IMR-90 (cell line): Measurements from ENCODE around the gene CETN2. TPM values are rescaled to one million over a fixed set of nuclear protein-coding genes. Genes with fewer than 3 reads are reported as not detected.

Experiments
- ATAC-seq: fragments of 200-7000 bp; cut with Tn5 transposase; 2 replicates; pipeline ENCODE4 v1.9.1; 2020; ENCODE audit warnings: low read depth, mild to moderate bottlenecking, moderate library complexity
- BruUV-seq: library from RNA; stranded (reverse); fragments of 400-500 nt; replicated peaks from 2 replicates; lab custom pipeline; 2021; lab: Mats Ljungman, UMichigan
- CTCF ChIA-PET: fragments of 300-600 bp; formaldehyde crosslinking; extraction: SDS; loops from one replicate; lab custom pipeline; 2021; ENCODE audit warnings: antibody characterized with exemption; lab: Yijun Ruan, JAX
- POLR2A ChIA-PET: fragments of 300-600 bp; sonication (Branson Sonifier 250); formaldehyde crosslinking; loops from one replicate; lab custom pipeline; 2022; ENCODE audit warnings: antibody characterized with exemption; ENCODE audit not compliant: unreplicated experiment; lab: Charles Lee
- DNase-seq: peaks from one replicate; pipeline ENCODE4 v3.0.0; 2013
- H2AFZ ChIP-seq: replicated peaks from 2 replicates; pipeline ENCODE3; 2013; ENCODE audit warnings: low read length, mild to moderate bottlenecking; ENCODE audit not compliant: poor library complexity
- H2AK5ac ChIP-seq: 2 replicates; pipeline ENCODE4 v1.6.1; 2013; ENCODE audit warnings: low read depth, low read length, inconsistent platforms
- H2AK9ac ChIP-seq: replicated peaks from 2 replicates; pipeline ENCODE3; 2013; ENCODE audit warnings: mild to moderate bottlenecking, low read depth, low read length, moderate library complexity; ENCODE audit not compliant: poor library complexity
- H2BK120ac ChIP-seq: 2 replicates; pipeline ENCODE4 v1.6.1; 2013; ENCODE audit warnings: low read depth, low read length, inconsistent platforms
- H2BK15ac ChIP-seq: 3 replicates; pipeline ENCODE4 v1.6.1; 2013; ENCODE audit warnings: low read depth, low read length, inconsistent platforms
- H2BK20ac ChIP-seq: 2 replicates; pipeline ENCODE4 v1.6.1; 2013; ENCODE audit warnings: low read depth, mild to moderate bottlenecking, inconsistent platforms, low read length, moderate library complexity
- H2BK5ac ChIP-seq: 2 replicates; pipeline ENCODE4 v1.6.1; 2013; ENCODE audit warnings: mild to moderate bottlenecking, low read depth, low read length, inconsistent platforms; ENCODE audit not compliant: poor library complexity, severe bottlenecking
- H3K14ac ChIP-seq: replicated peaks from 2 replicates; pipeline ENCODE4 v1.6.1; 2013; ENCODE audit warnings: low read depth, low read length, inconsistent platforms
- H3K18ac ChIP-seq: 2 replicates; pipeline ENCODE4 v1.6.1; 2013; ENCODE audit warnings: low read depth, low read length, control low read depth
- H3K23ac ChIP-seq: 2 replicates; pipeline ENCODE4 v1.6.1; 2013; ENCODE audit warnings: low read depth, low read length, inconsistent platforms
- H3K27ac ChIP-seq: 2 replicates; pipeline ENCODE4 v1.5.1; 2013; ENCODE audit warnings: mild to moderate bottlenecking, control low read depth, low read length; ENCODE audit not compliant: insufficient read depth
- H3K27me3 ChIP-seq: 2 replicates; pipeline ENCODE4 v1.6.1; 2013; ENCODE audit warnings: low read length; ENCODE audit not compliant: control insufficient read depth, insufficient read depth
- H3K36me3 ChIP-seq: 2 replicates; pipeline ENCODE4 v1.6.1; 2013; ENCODE audit warnings: low read length, mixed read lengths; ENCODE audit not compliant: control insufficient read depth, insufficient read depth
- H3K4ac ChIP-seq: 2 replicates; pipeline ENCODE4 v1.6.1; 2013; ENCODE audit warnings: low read depth, low read length, inconsistent platforms
- H3K4me1 ChIP-seq: 2 replicates; pipeline ENCODE4 v1.6.1; 2013; ENCODE audit warnings: low read length, mixed read lengths; ENCODE audit not compliant: control insufficient read depth, insufficient read depth
- H3K4me2 ChIP-seq: 2 replicates; pipeline ENCODE4 v1.6.1; 2013; ENCODE audit warnings: low read depth, mild to moderate bottlenecking, control low read depth, low read length, moderate library complexity
- H3K4me3 ChIP-seq: 2 replicates; pipeline ENCODE4 v1.5.1; 2013; ENCODE audit warnings: low read depth, mild to moderate bottlenecking, control low read depth, low read length, moderate library complexity; ENCODE audit not compliant: insufficient read depth
- H3K56ac ChIP-seq: 2 replicates; pipeline ENCODE4 v1.6.1; 2013; ENCODE audit warnings: low read length, inconsistent platforms; ENCODE audit not compliant: insufficient read depth; ENCODE audit errors: extremely low read depth
- H3K79me1 ChIP-seq, 2 experiments: 2 replicates each; pipeline ENCODE4 v1.6.1; 2013; ENCODE audit warnings: low read length in 2 of 2, inconsistent platforms in 1 of 2, low read depth in 1 of 2
- H3K9ac ChIP-seq: 2 replicates; pipeline ENCODE4 v1.6.1; 2013; ENCODE audit warnings: low read depth, low read length, control low read depth
- H3K9me1 ChIP-seq: 2 replicates; pipeline ENCODE4 v1.6.1; 2013; ENCODE audit warnings: low read length, inconsistent platforms; ENCODE audit not compliant: insufficient read depth
- H3K9me3 ChIP-seq: 2 replicates; pipeline ENCODE4 v1.6.1; 2013; ENCODE audit warnings: low read length; ENCODE audit not compliant: control insufficient read depth, insufficient read depth
- H4K20me1 ChIP-seq: 2 replicates; pipeline ENCODE4 v1.6.1; 2013; ENCODE audit warnings: low read length, inconsistent platforms; ENCODE audit not compliant: insufficient read depth
- H4K5ac ChIP-seq: 2 replicates; pipeline ENCODE4 v1.6.1; 2013; ENCODE audit warnings: mild to moderate bottlenecking, low read depth, low read length, control low read depth
- H4K8ac ChIP-seq, 2 experiments: 2 replicates each; pipeline ENCODE4 v1.6.1; 2013; ENCODE audit warnings: low read depth in 2 of 2, low read length in 2 of 2, control low read depth in 1 of 2, inconsistent platforms in 1 of 2
- H4K91ac ChIP-seq: 2 replicates; pipeline ENCODE4 v1.6.1; 2013; ENCODE audit warnings: low read depth, low read length, inconsistent platforms; ENCODE audit not compliant: insufficient read depth
- CEBPB ChIP-seq: IDR thresholded peaks from 2 replicates; pipeline ENCODE4 v1.6.1; 2012; ENCODE audit warnings: low read depth, low read length, improper control_type of control experiment
- CHD1 ChIP-seq: IDR thresholded peaks from 2 replicates; pipeline ENCODE4 v1.6.1; 2012; ENCODE audit warnings: low read depth, low read length, improper control_type of control experiment
- NFE2L2 ChIP-seq: fragments of 150-350 bp; IDR thresholded peaks from 2 replicates; pipeline ENCODE4 v1.6.1; 2016; ENCODE audit warnings: low read depth, mild to moderate bottlenecking, low read length
- POLR2A ChIP-seq: IDR thresholded peaks from 2 replicates; pipeline ENCODE4 v1.6.1; 2012; ENCODE audit warnings: mild to moderate bottlenecking, low read depth, low read length
- WGBS, 2 experiments: methylation state at CpG; one replicate each; pipeline versions ENCODE4 v1.1.5 to v1.1.7; 2013; ENCODE audit warnings: missing lambda C conversion rate in 2 of 2; ENCODE audit not compliant: insufficient read length in 1 of 2; ENCODE audit errors: extremely low coverage in 2 of 2; 5-methylcytosine and 5-hydroxymethylcytosine counted together
- dilution Hi-C: fragments of 300-500 bp; cut with HindIII; formaldehyde crosslinking; loops from one replicate; pipeline ENCODE4 v1.14.3; 2018; ENCODE audit warnings: low sequenced_read_pairs; ENCODE audit not compliant: unreplicated experiment
- in situ Hi-C: fragments of 300-500 bp; cut with MboI; formaldehyde crosslinking; loops from 3 replicates; pipeline ENCODE4 v1.14.3; 2019; ENCODE audit warnings: low sequenced_read_pairs, inconsistent platforms, mixed read lengths
- intact Hi-C: fragments of 100-400 bp; cut with micrococcal nuclease; formaldehyde crosslinking; loops from 2 replicates; pipeline ENCODE4 v1.10.0; 2022
- polyA plus RNA-seq, 3 experiments: library from polyadenylated mRNA; depleted of rRNA; stranded (reverse); fragments of >200 nt; gene quantifications; 2 replicates each; pipeline ENCODE4 v1.2.3, GENCODE V29; 2012; ENCODE audit warnings: low replicate concordance in 1 of 3
- total RNA-seq: library from RNA; depleted of rRNA; stranded (reverse); fragments of >200 nt; gene quantifications from 2 replicates; pipeline ENCODE4 v1.2.3, GENCODE V29; 2012
- TF ChIP-seq, protein P1 (sequence below): fragments of 150-350 bp; IDR thresholded peaks from 2 replicates; pipeline ENCODE4 v1.6.1; 2017; ENCODE audit warnings: mild to moderate bottlenecking, antibody characterized with exemption, low read length, low read depth

Gene CETN2
- total and polyA plus RNA-seq, 2 of the 4 experiments (the other 2 are of a cell fraction) = 15.8 to 34.0 TPM

DNA sequence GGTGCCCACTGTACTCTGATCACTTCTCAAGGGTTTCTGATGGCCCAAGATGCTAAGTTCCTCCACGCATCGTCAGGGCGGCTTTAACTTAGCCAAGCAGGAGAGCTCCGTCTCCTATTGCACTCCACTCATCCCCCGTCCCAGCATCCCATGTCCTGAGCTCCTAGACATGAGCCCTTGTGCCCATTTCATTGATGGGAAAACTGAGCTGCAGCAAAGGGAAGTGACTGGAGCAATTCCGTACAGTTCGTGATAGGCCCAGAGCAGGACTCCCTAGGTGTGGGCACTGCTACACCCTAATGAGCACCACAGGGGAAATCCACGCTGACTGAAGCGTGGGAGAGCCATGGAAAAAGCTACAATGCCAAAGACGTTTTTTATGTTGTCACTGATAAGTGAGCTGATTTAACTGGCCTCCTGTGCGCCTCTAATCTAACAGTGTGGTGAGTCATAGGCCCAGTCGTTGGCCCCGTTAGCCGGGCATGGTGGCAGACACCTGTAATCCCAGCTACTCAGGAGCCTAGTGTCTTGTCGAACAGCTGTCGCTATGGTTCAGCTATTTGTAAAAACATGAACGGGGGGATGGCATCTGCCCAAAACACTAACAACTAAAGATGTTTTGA, 15.2 kb upstream of the CETN2 start:
- H4K20me1 ChIP-seq = no peaks in the 10 kb centered on the region
- no peak overlapping the region for H4K8ac ChIP-seq
- H3K9me3 ChIP-seq = no peaks in the 10 kb centered on the region
- H4K91ac ChIP-seq = no peak overlapping the region
- no peak overlapping the region for H2AK5ac ChIP-seq
- H2BK15ac ChIP-seq = no peak overlapping the region
- peaks cover 3% of the 10 kb centered on the region for H3K36me3 ChIP-seq
- H3K27ac ChIP-seq = no peak overlapping the region
- no peak for DNase-seq
- no peak overlapping the region for H3K4me3 ChIP-seq
- no peak overlapping the region for H3K4me2 ChIP-seq
- in situ Hi-C loops (no loop called here), dilution Hi-C loops (no loop called here), intact Hi-C loops (no loop called here)
- no peak overlapping the region for H3K18ac ChIP-seq
- H4K5ac ChIP-seq = no peak overlapping the region
- H3K56ac ChIP-seq = no peak overlapping the region
- ChIA-PET CTCF (no interaction called here), POLR2A (no interaction called here)
- no peak overlapping the region for H2BK5ac ChIP-seq
- H3K14ac ChIP-seq = no peak overlapping the region
- no peak for TF ChIP-seq CEBPB
- TF ChIP-seq POLR2A = no peak
- TF ChIP-seq NFE2L2 = no peak
- TF ChIP-seq CHD1 = no peak
- TF ChIP-seq, protein P1, sequence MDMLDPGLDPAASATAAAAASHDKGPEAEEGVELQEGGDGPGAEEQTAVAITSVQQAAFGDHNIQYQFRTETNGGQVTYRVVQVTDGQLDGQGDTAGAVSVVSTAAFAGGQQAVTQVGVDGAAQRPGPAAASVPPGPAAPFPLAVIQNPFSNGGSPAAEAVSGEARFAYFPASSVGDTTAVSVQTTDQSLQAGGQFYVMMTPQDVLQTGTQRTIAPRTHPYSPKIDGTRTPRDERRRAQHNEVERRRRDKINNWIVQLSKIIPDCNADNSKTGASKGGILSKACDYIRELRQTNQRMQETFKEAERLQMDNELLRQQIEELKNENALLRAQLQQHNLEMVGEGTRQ = no peak
- no peak overlapping the region for H3K23ac ChIP-seq
- H3K9me1 ChIP-seq = no peaks in the 10 kb centered on the region
- BruUV-seq = no TSS peak
- ATAC-seq = no peak
- no peak overlapping the region for H3K4ac ChIP-seq
- H2BK120ac ChIP-seq = no peak overlapping the region
- 85% methylated on average over 8 of the region's 17 CpGs; no CpG with 5 or more reads in 1 of the 2 experiments for WGBS, 2 experiments
- H3K4me1 ChIP-seq = no peaks in the 10 kb centered on the region
- no peak overlapping the region for H2AFZ ChIP-seq
- no peak overlapping the region for H3K9ac ChIP-seq
- H2AK9ac ChIP-seq = no peak overlapping the region
- H3K27me3 ChIP-seq = no peaks in the 10 kb centered on the region
- no peak overlapping the region for H2BK20ac ChIP-seq
- peaks cover 11 to 15% of the 10 kb centered on the region in 2 experiments; a peak in 2 of 4 replicates for H3K79me1 ChIP-seq
